Activated CD4-positive, CD25-positive, alpha-beta regulatory T cell treated with anti-CD3 and anti-CD28 coated beads, Interleukin-2, amount 50 U/mL, for 16 hours (primary cell): ENCODE results near the gene BCL2L12.
"Not testable (repeated sequence)": the region's sequence is repeated elsewhere in the genome, so short reads cannot be mapped to it uniquely, and the experiment has no call there.

Source experiments
- DNase-seq: peaks from one replicate; pipeline ENCODE4 v3.0.0-alpha.2; 2020; ENCODE audit warnings: low read depth, low spot score

BCL2L12 gene

DNA sequence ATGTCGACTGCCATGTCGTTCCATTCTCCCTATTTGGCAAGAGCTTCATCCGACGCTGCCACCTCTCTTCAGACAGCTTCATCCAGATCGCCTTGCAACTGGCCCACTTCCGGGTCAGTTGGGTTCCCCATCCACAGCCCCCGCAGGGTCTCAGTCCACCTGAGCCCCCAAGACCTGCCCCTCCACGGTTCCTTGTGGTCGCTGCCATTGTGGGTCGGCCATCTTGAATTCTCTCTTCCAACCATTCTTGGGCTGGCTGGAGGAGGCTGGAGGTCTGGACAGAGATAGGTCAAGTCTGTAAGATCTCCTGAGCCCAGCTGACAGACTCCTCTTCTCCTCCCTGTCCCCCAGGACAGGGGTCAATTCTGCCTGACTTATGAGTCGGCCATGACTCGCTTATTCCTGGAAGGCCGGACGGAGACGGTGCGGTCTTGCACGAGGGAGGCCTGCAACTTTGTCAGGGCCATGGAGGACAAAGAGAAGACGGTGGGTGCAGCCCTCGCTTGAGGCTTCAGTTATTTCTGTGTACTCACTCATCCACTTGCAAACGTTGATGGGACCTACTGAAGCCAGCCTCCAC lies 44.7 kb downstream of the BCL2L12 start:
- DNase-seq: no peak

GRCh38 chr19:49712397-49712859 lies 46.7 kb downstream of the BCL2L12 start:
- DNase-seq: no peak

GRCh38 chr19:49713236-49713845 lies 47.6 kb downstream of the BCL2L12 start:
- DNase-seq: no peak

DNA sequence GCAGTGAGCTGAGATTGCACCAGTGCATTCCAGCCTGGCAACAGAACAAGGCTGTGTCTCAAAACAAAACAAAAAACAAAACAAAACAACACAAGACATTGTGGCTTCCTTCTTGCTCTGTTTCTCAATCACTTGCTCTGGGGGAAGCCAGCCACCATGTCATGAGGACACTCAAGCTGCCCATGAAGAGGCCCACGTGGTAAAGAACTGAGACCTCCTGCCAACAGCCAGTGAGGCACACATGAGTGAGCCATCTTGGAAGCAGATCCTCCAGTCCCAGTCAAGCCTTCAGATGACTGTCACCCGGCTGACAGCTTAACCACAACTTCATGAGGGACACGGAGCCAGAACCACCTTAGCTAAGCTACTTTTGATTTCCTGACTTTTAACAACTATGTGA lies 50.4 kb downstream of the BCL2L12 start:
- no peak for DNase-seq

DNA sequence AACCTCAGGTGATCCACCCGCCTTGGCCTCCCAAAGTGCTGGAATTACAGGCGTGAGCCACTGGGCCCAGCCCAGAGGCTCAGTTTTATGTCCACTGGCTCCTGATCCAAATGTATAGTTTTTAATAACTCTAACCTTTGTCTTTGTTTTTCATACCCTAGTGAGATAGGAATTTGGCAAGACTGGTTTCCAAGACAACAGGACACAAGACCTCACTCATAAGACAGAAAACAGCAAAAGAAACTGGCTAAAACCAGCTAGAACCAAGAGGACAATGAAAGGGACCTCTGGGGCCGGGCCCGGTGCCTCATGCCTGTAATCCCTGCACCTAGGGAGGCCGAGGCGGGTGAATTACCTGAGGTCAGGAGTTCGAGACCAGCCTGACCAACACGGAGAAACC lies 52.8 kb downstream of the BCL2L12 start:
- no peak for DNase-seq

DNA sequence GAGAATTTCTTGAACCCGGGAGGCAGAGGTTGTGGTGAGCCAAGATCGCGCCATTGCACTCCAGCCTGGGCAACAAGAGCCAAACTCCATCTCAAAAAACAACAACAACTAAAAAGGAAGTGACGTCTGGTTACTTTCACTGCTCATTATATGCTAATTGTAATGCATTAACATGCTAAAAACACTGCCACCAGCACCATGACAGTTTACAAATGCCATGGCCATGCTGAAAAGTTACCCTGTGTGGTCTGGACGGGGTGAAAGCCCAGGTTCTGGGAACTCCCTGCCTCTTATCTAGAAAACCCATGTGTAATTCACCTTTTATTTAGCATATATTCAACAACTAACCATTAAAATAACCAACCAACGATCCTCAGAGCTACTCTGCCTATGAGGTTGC lies 53.3 kb downstream of the BCL2L12 start:
- no peak for DNase-seq

- DNase-seq: not testable (repeated sequence)
Observed at GRCh38 chr19:49719420-49719819, 53.7 kb downstream of the BCL2L12 start.
